SK-N-SH treated with all-trans-retinoic acid at 6 μM for 48 hours (cell line): ENCODE results near the gene SLC8B1.

ENCODE experiments used
- ARNTL ChIP-seq: fragments of 450-650 bp; formaldehyde crosslinking; IDR thresholded peaks from 2 replicates; pipeline ENCODE4 v1.5.0; 2020; ENCODE audit warnings: low read depth, mild to moderate bottlenecking, moderate library complexity, borderline replicate concordance
- CREB5 ChIP-seq: fragments of 250-450 bp; sonication (Bioruptor Pico); IDR thresholded peaks from 2 replicates; pipeline ENCODE4 v1.5.1; 2020; ENCODE audit warnings: low read depth, mild to moderate bottlenecking, moderate library complexity
- OSR1 ChIP-seq: fragments of 250-450 bp; sonication (Bioruptor Pico); IDR thresholded peaks from 2 replicates; pipeline ENCODE4 v1.8.0; 2022; ENCODE audit warnings: moderate library complexity, mild to moderate bottlenecking, inconsistent platforms
- PATZ1 ChIP-seq: fragments of 250-450 bp; sonication (Bioruptor Pico); IDR thresholded peaks from 2 replicates; pipeline ENCODE4 v1.8.0; 2020; ENCODE audit warnings: mild to moderate bottlenecking, moderate library complexity, borderline replicate concordance
- SNAI2 ChIP-seq: fragments of 250-450 bp; sonication (Bioruptor Pico); IDR thresholded peaks from 2 replicates; pipeline ENCODE4 v1.5.0; 2020; ENCODE audit warnings: mild to moderate bottlenecking, moderate library complexity
- ZFP30 ChIP-seq: fragments of 450-650 bp; formaldehyde crosslinking; IDR thresholded peaks from 2 replicates; pipeline ENCODE4 v1.5.0; 2022; ENCODE audit warnings: mild to moderate bottlenecking, moderate library complexity
- ZNF565 ChIP-seq: fragments of 450-650 bp; formaldehyde crosslinking; conservative IDR thresholded peaks from 2 replicates; pipeline ENCODE4 v1.5.0; 2020; ENCODE audit warnings: low read depth, mild to moderate bottlenecking, moderate library complexity

- TF ChIP-seq CREB5 (no peak), OSR1 (CRISPR knock-in tag) (no peak), ARNTL (CRISPR knock-in tag) (no peak), ZNF565 (CRISPR knock-in tag) (no peak), SNAI2 (no peak), PATZ1 (CRISPR knock-in tag) (no peak), ZFP30 (CRISPR knock-in tag) (no peak)
Measured at GRCh38 chr12:113284751-113285150, 50.2 kb downstream of the SLC8B1 start.
